ENCODE results near the gene AQP11. TPM values are rescaled to one million over a fixed set of nuclear protein-coding genes. Genes with fewer than 3 reads are reported as not detected.

The AQP11 gene
- total RNA-seq, 1 donor from 2014 or later: 1.9 TPM

GRCh38 chr11:77642228-77642627, 52.5 kb downstream of the AQP11 start:
- peaks cover 8% of the 10 kb centered on the region for H3K4me1 Mint-ChIP-seq
- TF ChIP-seq CTCF (IDR thresholded peaks at IDR 0.05; ENCODE audit: unreplicated experiment): no peak

GRCh38 chr11:77644887-77645286, 55.1 kb downstream of the AQP11 start:
- DNase-seq (ENCODE audit: low spot score in 2 of 2, unreplicated experiment in 2 of 2): no peak
- Mint-ChIP-seq H3K4me3 (no peak overlapping the region), H3K4me1 (no peaks in the 10 kb centered on the region), H3K36me3 (no peaks in the 10 kb centered on the region), H3K27ac (no peak overlapping the region), H3K27me3 (ENCODE audit: low read depth) (peaks cover 9% of the 10 kb centered on the region), H3K9me3 (peaks cover 4% of the 10 kb centered on the region)
- no peak for TF ChIP-seq CTCF (IDR thresholded peaks at IDR 0.05; ENCODE audit: unreplicated experiment)

More at GRCh38 chr11:77642228-77642627, 52.5 kb downstream of the AQP11 start:
- Mint-ChIP-seq H3K27ac (no peak overlapping the region), H3K27me3 (ENCODE audit: low read depth) (peaks cover 9% of the 10 kb centered on the region), H3K9me3 (peaks cover 4% of the 10 kb centered on the region), H3K36me3 (no peaks in the 10 kb centered on the region), H3K4me3 (no peak overlapping the region)
- no peak for DNase-seq (ENCODE audit: low spot score in 2 of 2, unreplicated experiment in 2 of 2)

- Mint-ChIP-seq H3K4me1 (no peaks in the 10 kb centered on the region), H3K4me3 (no peak overlapping the region), H3K27me3 (ENCODE audit: low read depth) (peaks cover 9% of the 10 kb centered on the region), H3K27ac (no peak overlapping the region), H3K9me3 (no peaks in the 10 kb centered on the region), H3K36me3 (no peaks in the 10 kb centered on the region)
- no peak for TF ChIP-seq CTCF (IDR thresholded peaks at IDR 0.05; ENCODE audit: unreplicated experiment)
- no peak for DNase-seq (ENCODE audit: low spot score in 2 of 2, unreplicated experiment in 2 of 2)
Observed at GRCh38 chr11:77647654-77648305, 58.0 kb downstream of the AQP11 start.

GRCh38 chr11:77650123-77650522, 60.4 kb downstream of the AQP11 start:
- no peak for DNase-seq (ENCODE audit: low spot score in 2 of 2, unreplicated experiment in 2 of 2)
- Mint-ChIP-seq H3K36me3 (no peaks in the 10 kb centered on the region), H3K4me1 (no peaks in the 10 kb centered on the region), H3K9me3 (no peaks in the 10 kb centered on the region), H3K4me3 (no peak overlapping the region), H3K27ac (no peak overlapping the region), H3K27me3 (ENCODE audit: low read depth) (peaks cover 8% of the 10 kb centered on the region)
- no peak for TF ChIP-seq CTCF (IDR thresholded peaks at IDR 0.05; ENCODE audit: unreplicated experiment)

GRCh38 chr11:77654770-77655434, 65.1 kb downstream of the AQP11 start:
- DNase-seq (ENCODE audit: low spot score in 2 of 2, unreplicated experiment in 2 of 2): no peak
- no peak overlapping the region for H3K4me3 Mint-ChIP-seq
- H3K4me1 Mint-ChIP-seq: peaks cover 3% of the 10 kb centered on the region
- H3K9me3 Mint-ChIP-seq: no peaks in the 10 kb centered on the region
- TF ChIP-seq CTCF (IDR thresholded peaks at IDR 0.05; ENCODE audit: unreplicated experiment): no peak
- no peaks in the 10 kb centered on the region for H3K36me3 Mint-ChIP-seq
- no peak overlapping the region for H3K27ac Mint-ChIP-seq
- no peaks in the 10 kb centered on the region for H3K27me3 Mint-ChIP-seq (ENCODE audit: low read depth)

Data from mesothelial cell of epicardium (in vitro differentiated cells).